ENCODE measurements around the gene PHACTR1.

DNA sequence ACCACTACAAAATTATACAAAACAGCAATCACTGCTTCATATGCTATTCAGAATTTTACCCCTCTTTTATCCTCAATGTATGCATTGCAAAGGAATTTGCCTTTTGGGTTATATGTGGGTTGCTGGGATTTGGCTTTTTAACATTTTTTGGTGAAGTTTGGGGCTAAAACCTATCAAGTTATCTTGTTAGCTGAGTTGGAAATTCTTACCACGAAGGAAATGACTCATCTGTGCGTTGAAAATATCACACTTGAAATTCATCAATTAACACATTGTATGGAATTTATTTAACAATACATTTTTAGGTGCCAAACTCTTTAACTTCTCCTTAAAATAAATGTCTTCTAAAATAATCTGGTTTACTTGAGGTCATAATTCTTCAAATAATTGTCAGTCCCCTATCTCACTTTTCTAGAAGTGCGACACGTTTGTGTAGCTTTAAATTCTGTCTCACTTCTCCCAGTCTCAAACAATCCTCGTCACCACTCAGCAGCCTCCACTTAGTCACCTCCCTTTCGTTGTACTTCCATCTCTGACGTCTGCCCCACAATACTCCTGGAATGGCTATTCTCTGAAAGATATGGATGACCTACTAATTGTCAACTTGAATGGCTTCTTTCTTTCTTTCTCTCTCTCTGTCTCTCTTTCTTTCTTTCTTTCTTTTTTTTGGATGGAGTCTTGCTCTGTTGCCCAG, 88.5 kb downstream of the PHACTR1 start:
- TF ChIP-seq POLR2A (IDR thresholded peaks at IDR 0.05) (no peak), POLR2AphosphoS5 (IDR thresholded peaks at IDR 0.05) (no peak)
- TF ChIP-seq, protein P1, sequence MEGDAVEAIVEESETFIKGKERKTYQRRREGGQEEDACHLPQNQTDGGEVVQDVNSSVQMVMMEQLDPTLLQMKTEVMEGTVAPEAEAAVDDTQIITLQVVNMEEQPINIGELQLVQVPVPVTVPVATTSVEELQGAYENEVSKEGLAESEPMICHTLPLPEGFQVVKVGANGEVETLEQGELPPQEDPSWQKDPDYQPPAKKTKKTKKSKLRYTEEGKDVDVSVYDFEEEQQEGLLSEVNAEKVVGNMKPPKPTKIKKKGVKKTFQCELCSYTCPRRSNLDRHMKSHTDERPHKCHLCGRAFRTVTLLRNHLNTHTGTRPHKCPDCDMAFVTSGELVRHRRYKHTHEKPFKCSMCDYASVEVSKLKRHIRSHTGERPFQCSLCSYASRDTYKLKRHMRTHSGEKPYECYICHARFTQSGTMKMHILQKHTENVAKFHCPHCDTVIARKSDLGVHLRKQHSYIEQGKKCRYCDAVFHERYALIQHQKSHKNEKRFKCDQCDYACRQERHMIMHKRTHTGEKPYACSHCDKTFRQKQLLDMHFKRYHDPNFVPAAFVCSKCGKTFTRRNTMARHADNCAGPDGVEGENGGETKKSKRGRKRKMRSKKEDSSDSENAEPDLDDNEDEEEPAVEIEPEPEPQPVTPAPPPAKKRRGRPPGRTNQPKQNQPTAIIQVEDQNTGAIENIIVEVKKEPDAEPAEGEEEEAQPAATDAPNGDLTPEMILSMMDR (IDR thresholded peaks at IDR 0.05), result no peak

Data from prostate gland (tissue), 2 donors.